Nephron (organoid): ENCODE results near the gene NLGN2.

Experiments
- H3K27ac Mint-ChIP-seq, 3 experiments: 2 replicates each; pipeline ENCODE4 v1.8.0; 2020; ENCODE audit warnings: mixed read lengths in 3 of 3, mild to moderate bottlenecking in 2 of 3, moderate library complexity in 1 of 3
- H3K27me3 Mint-ChIP-seq: 2 replicates; pipeline ENCODE4 v1.8.0; 2021; ENCODE audit warnings: low read depth, mild to moderate bottlenecking, moderate library complexity, mixed read lengths
- H3K36me3 Mint-ChIP-seq: 2 replicates; pipeline ENCODE4 v1.8.0; 2020; ENCODE audit warnings: low read depth, mixed read lengths
- H3K4me1 Mint-ChIP-seq: 2 replicates; pipeline ENCODE4 v1.8.0; 2020; ENCODE audit warnings: mixed read lengths
- H3K4me3 Mint-ChIP-seq, 3 experiments: 2 replicates each; pipeline ENCODE4 v1.8.0; 2020; ENCODE audit warnings: mild to moderate bottlenecking in 3 of 3, mixed read lengths in 3 of 3, moderate library complexity in 2 of 3
- H3K9me3 Mint-ChIP-seq: 2 replicates; pipeline ENCODE4 v1.8.0; 2020; ENCODE audit warnings: mixed read lengths
- CTCF ChIP-seq, 3 experiments: fragments of 200-600 bp; sonication (generic); IDR thresholded peaks; one replicate each; pipeline ENCODE4 v1.5.0; 2021; ENCODE audit warnings: antibody characterized with exemption in 3 of 3; ENCODE audit not compliant: unreplicated experiment in 3 of 3

NLGN2 gene

GRCh38 chr17:7396147-7396546 is 11.5 kb upstream of the NLGN2 start:
- Mint-ChIP-seq H3K4me1 (peaks cover 6% of the 10 kb centered on the region), H3K36me3 (peaks cover 10% of the 10 kb centered on the region), H3K9me3 (no peaks in the 10 kb centered on the region), H3K27me3 (no peaks in the 10 kb centered on the region), H3K4me3 (peak overlapping the region; percentile 2 to 31 (median 29)), H3K27ac (peak overlapping the region in 1 of 3 experiments; percentile 47)
- no peak for TF ChIP-seq CTCF (IDR thresholded peaks at IDR 0.05; ENCODE audit: unreplicated experiment in 3 of 3)

- Mint-ChIP-seq H3K36me3 (peaks cover 8% of the 10 kb centered on the region), H3K4me1 (peaks cover 10% of the 10 kb centered on the region), H3K9me3 (no peaks in the 10 kb centered on the region), H3K27me3 (no peaks in the 10 kb centered on the region), H3K4me3 (peak overlapping the region in 2 of 3 experiments; percentile 26 to 55), H3K27ac (peak overlapping the region in 1 of 3 experiments; percentile 21)
- TF ChIP-seq CTCF (IDR thresholded peaks at IDR 0.05; ENCODE audit: unreplicated experiment in 3 of 3): no peak
Observed at GRCh38 chr17:7398612-7399011, 9.0 kb upstream of the NLGN2 start.

GRCh38 chr17:7403043-7403726 is 4.5 kb upstream of the NLGN2 start:
- H3K9me3 Mint-ChIP-seq: no peaks in the 10 kb centered on the region
- peak overlapping the region; percentile 90 to 96 (median 94) for H3K4me3 Mint-ChIP-seq
- H3K36me3 Mint-ChIP-seq: peaks cover 8% of the 10 kb centered on the region
- H3K27me3 Mint-ChIP-seq: peaks cover 6% of the 10 kb centered on the region
- TF ChIP-seq CTCF (IDR thresholded peaks at IDR 0.05; ENCODE audit: unreplicated experiment in 3 of 3): no peak
- peak overlapping the region; percentile 73 to 95 (median 95) for H3K27ac Mint-ChIP-seq
- H3K4me1 Mint-ChIP-seq: peaks cover 13% of the 10 kb centered on the region

- Mint-ChIP-seq H3K4me3 (peak overlapping the region; percentile 90 to 96 (median 94)), H3K4me1 (peaks cover 13% of the 10 kb centered on the region), H3K9me3 (no peaks in the 10 kb centered on the region), H3K27me3 (peaks cover 6% of the 10 kb centered on the region), H3K36me3 (peaks cover 8% of the 10 kb centered on the region), H3K27ac (peak overlapping the region; percentile 73 to 95 (median 95))
- TF ChIP-seq CTCF (IDR thresholded peaks at IDR 0.05; ENCODE audit: unreplicated experiment in 3 of 3): no peak
Observed at GRCh38 chr17:7403727-7403976, 4.0 kb upstream of the NLGN2 start.

- TF ChIP-seq CTCF (IDR thresholded peaks at IDR 0.05; ENCODE audit: unreplicated experiment in 3 of 3): no peak
- Mint-ChIP-seq H3K4me3 (peak within 1 kb of the TSS; percentile 90 to 96 (median 94)), H3K36me3 (peaks cover 11% of the 10 kb centered on the region), H3K27me3 (peaks cover 6% of the 10 kb centered on the region), H3K27ac (peak within 1 kb of the TSS; percentile 73 to 95 (median 95)), H3K4me1 (peaks cover 15% of the 10 kb centered on the region), H3K9me3 (no peaks in the 10 kb centered on the region)
Observed at GRCh38 chr17:7403977-7404736, 3.5 kb upstream of the NLGN2 start, which contains the start of gene TMEM256. Gene TMEM256, minus strand, starts transcription at chr17:7404097. Its CDS starts 13 bp downstream, at chr17:7404084.
